Endodermal cell (in vitro differentiated cells): ENCODE results near the gene PSPC1. TPM values are rescaled to one million over a fixed set of nuclear protein-coding genes. Genes with fewer than 3 reads are reported as not detected.

Source experiments
- DNase-seq: peaks from one replicate; pipeline ENCODE4 v3.0.0-alpha.2; 2017
- H3K27ac ChIP-seq: 2 replicates; pipeline ENCODE4 v1.5.1; 2013; ENCODE audit warnings: mild to moderate bottlenecking, low read depth, low read length, moderate library complexity
- H3K27me3 ChIP-seq: 2 replicates; pipeline ENCODE4 v1.6.1; 2013; ENCODE audit warnings: mild to moderate bottlenecking, low read length, moderate library complexity; ENCODE audit not compliant: insufficient read depth, control insufficient read depth, poor library complexity, severe bottlenecking
- H3K36me3 ChIP-seq: 2 replicates; pipeline ENCODE4 v1.7.0; 2013; ENCODE audit warnings: mild to moderate bottlenecking, low read length, moderate library complexity; ENCODE audit not compliant: control insufficient read depth, insufficient read depth
- H3K4me1 ChIP-seq: one replicate; pipeline ENCODE4 v1.7.0; 2013; ENCODE audit warnings: low read length; ENCODE audit not compliant: control insufficient read depth, insufficient read depth
- H3K4me3 ChIP-seq: 2 replicates; pipeline ENCODE4 v1.5.1; 2013; ENCODE audit warnings: mild to moderate bottlenecking, low read length, moderate library complexity
- H3K9ac ChIP-seq: 2 replicates; pipeline ENCODE4 v1.6.1; 2013; ENCODE audit warnings: mild to moderate bottlenecking, low read length, moderate library complexity; ENCODE audit not compliant: poor library complexity, severe bottlenecking; ENCODE audit errors: extremely low read depth
- H3K9me3 ChIP-seq: 2 replicates; pipeline ENCODE4 v1.6.1; 2013; ENCODE audit warnings: mild to moderate bottlenecking, low read length, moderate library complexity; ENCODE audit not compliant: control insufficient read depth
- H3K27ac Mint-ChIP-seq: 2 replicates; pipeline ENCODE4 v1.8.0; 2020; ENCODE audit warnings: mixed read lengths
- H3K27me3 Mint-ChIP-seq: 2 replicates; pipeline ENCODE4 v1.8.0; 2021; ENCODE audit warnings: mild to moderate bottlenecking, mixed read lengths; ENCODE audit not compliant: insufficient read depth
- H3K36me3 Mint-ChIP-seq: 2 replicates; pipeline ENCODE4 v1.8.0; 2020; ENCODE audit warnings: low read depth, mixed read lengths
- H3K4me1 Mint-ChIP-seq: 2 replicates; pipeline ENCODE4 v1.8.0; 2020; ENCODE audit warnings: mixed read lengths
- H3K4me3 Mint-ChIP-seq: 2 replicates; pipeline ENCODE4 v1.8.0; 2020; ENCODE audit warnings: mild to moderate bottlenecking, moderate library complexity, mixed read lengths
- H3K9me3 Mint-ChIP-seq: 2 replicates; pipeline ENCODE4 v1.8.0; 2020; ENCODE audit warnings: mild to moderate bottlenecking, mixed read lengths
- CTCF ChIP-seq: fragments of 200-600 bp; sonication (generic); conservative IDR thresholded peaks from 2 replicates; pipeline ENCODE4 v1.5.0; 2021; ENCODE audit warnings: antibody characterized with exemption, mild to moderate bottlenecking
- WGBS, 2 experiments: methylation state at CpG; one replicate each; pipeline versions ENCODE4 v1.1.5 to v1.1.7; 2013; ENCODE audit warnings: missing lambda C conversion rate in 2 of 2, mixed read lengths in 1 of 2; ENCODE audit not compliant: insufficient coverage in 1 of 2, insufficient read length in 1 of 2; 5-methylcytosine and 5-hydroxymethylcytosine counted together
- total RNA-seq, 2 donors: library from RNA; stranded (reverse); fragmentation: NEBNext Ultra II Directional in 1 of 2; extraction: Animal tissue kit (Norgen Biotek cat#: 25700) in 1 of 2; gene quantifications; 2 replicates in 1 of 2; 3 replicates in 1 of 2; pipeline ENCODE4 v1.2.1, GENCODE V29; 2021

PSPC1 gene
- total RNA-seq, 2 donors from 2014 or later: 61.1 to 83.9 TPM

GRCh38 chr13:19672990-19673389 lies 109.8 kb downstream of the PSPC1 start:
- Histone ChIP-seq H3K4me1 (no peaks in the 10 kb centered on the region), H3K9me3 (no peaks in the 10 kb centered on the region), H3K27ac (no peak overlapping the region), H3K9ac (no peak overlapping the region), H3K27me3 (no peaks in the 10 kb centered on the region), H3K4me3 (no peak overlapping the region), H3K36me3 (peaks cover 95% of the 10 kb centered on the region)
- no peak overlapping the region for H3K27ac Mint-ChIP-seq
- H3K36me3 Mint-ChIP-seq: peaks cover 80% of the 10 kb centered on the region
- WGBS, 2 experiments: 93 to 95% methylated on average over 3 of the region's 5 CpGs
- TF ChIP-seq CTCF: no peak
- DNase-seq: no peak
- H3K9me3 Mint-ChIP-seq: no peaks in the 10 kb centered on the region
- no peak overlapping the region for H3K4me3 Mint-ChIP-seq
- no peaks in the 10 kb centered on the region for H3K4me1 Mint-ChIP-seq
- no peaks in the 10 kb centered on the region for H3K27me3 Mint-ChIP-seq

DNA sequence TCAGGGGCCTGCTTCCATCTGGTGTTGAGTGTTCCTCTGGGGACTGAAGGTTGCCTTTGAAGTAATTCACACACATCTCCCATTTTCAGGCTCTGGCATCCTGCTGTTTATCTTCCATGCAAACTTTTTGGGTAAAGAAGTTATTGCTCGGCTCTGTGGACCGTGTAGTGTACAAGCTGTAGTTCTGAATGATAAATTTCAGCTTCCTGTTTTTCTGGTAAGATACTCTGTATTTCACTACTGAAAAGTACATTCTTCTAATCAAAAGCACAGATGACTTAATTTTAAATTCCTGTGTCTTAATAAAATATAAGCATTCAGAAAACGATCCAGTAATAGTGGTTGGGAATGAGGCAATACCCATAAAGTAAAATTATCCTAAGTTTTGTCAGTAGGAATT lies 112.6 kb downstream of the PSPC1 start:
- Histone ChIP-seq H3K4me3 (no peak overlapping the region), H3K27ac (no peak overlapping the region), H3K9ac (no peak overlapping the region), H3K36me3 (peaks cover 81% of the 10 kb centered on the region), H3K9me3 (no peaks in the 10 kb centered on the region), H3K4me1 (no peaks in the 10 kb centered on the region), H3K27me3 (no peaks in the 10 kb centered on the region)
- DNase-seq: no peak
- no peaks in the 10 kb centered on the region for H3K27me3 Mint-ChIP-seq
- H3K27ac Mint-ChIP-seq: peak overlapping the region; percentile 30
- no peak overlapping the region for H3K4me3 Mint-ChIP-seq
- H3K4me1 Mint-ChIP-seq: no peaks in the 10 kb centered on the region
- 63 to 100% methylated on average over 2 to 3 of the region's 3 CpGs for WGBS, 2 experiments
- no peaks in the 10 kb centered on the region for H3K9me3 Mint-ChIP-seq
- no peak for TF ChIP-seq CTCF
- H3K36me3 Mint-ChIP-seq: peaks cover 69% of the 10 kb centered on the region

DNA sequence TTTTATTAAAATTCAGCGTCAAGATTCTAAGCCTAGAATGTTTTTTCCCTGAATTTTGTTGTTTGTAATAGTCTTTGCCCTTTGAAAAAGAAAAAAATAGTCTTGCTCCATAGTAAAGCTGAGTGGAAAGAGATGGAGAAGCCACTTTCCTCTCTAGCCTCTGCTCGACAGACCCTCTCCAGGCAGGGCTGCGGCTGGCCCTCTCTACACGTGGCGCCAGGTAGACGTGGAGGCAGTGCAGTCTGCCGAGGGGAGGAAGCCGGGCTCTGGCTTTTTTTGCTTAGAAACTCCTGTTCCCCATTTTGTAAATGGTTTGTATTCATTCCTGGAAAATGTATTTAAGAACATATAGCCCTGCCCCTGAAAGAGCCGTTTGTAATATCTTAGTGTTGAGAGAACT lies 114.0 kb downstream of the PSPC1 start:
- 89 to 100% methylated on average over 1 to 9 of the region's 9 CpGs for WGBS, 2 experiments
- peaks cover 74% of the 10 kb centered on the region for H3K36me3 ChIP-seq
- H3K4me1 Mint-ChIP-seq: no peaks in the 10 kb centered on the region
- H3K36me3 Mint-ChIP-seq: peaks cover 70% of the 10 kb centered on the region
- H3K9me3 Mint-ChIP-seq: no peaks in the 10 kb centered on the region
- no peaks in the 10 kb centered on the region for H3K27me3 ChIP-seq
- no peak overlapping the region for H3K27ac ChIP-seq
- H3K4me3 ChIP-seq: no peak overlapping the region
- peak overlapping the region; percentile 55 for H3K27ac Mint-ChIP-seq
- H3K27me3 Mint-ChIP-seq: no peaks in the 10 kb centered on the region
- H3K4me1 ChIP-seq: no peaks in the 10 kb centered on the region
- H3K4me3 Mint-ChIP-seq: no peak overlapping the region
- DNase-seq: no peak
- H3K9ac ChIP-seq: no peak overlapping the region
- no peaks in the 10 kb centered on the region for H3K9me3 ChIP-seq
- no peak for TF ChIP-seq CTCF
